K562 (cell line): ENCODE data around the gene GNB5. TPM values are rescaled to one million over a fixed set of nuclear protein-coding genes. Genes with fewer than 3 reads are reported as not detected.

Experiments
- ATAC-seq: fragments of 200-7000 bp; cut with Tn5 transposase; 3 replicates; pipeline ENCODE4 v1.9.1; 2020; ENCODE audit warnings: moderate library complexity
- BruUV-seq: library from RNA; stranded (reverse); fragments of 400-500 nt; replicated peaks from 2 replicates; lab custom pipeline; 2021; lab: Mats Ljungman, UMichigan
- CTCF ChIA-PET: fragments of 300-600 bp; formaldehyde crosslinking; extraction: SDS; loops from one replicate; lab custom pipeline; 2021; ENCODE audit warnings: low intra/inter-chr PET ratio; lab: Yijun Ruan, JAX
- POLR2A ChIA-PET: fragments of 300-600, 350-650 bp; sonication (Branson Sonifier 250); formaldehyde crosslinking; extraction: SDS; loops from one replicate; lab custom pipeline; 2021; ENCODE audit warnings: antibody characterized with exemption, inconsistent platforms; lab: Yijun Ruan, JAX
- DNase-seq, 4 experiments: peaks; one replicate each; pipeline versions ENCODE4 v3.0.0 to v3.0.0-alpha.2; 2011 to 2018; ENCODE audit warnings: low spot score in 3 of 4, mixed read lengths in 3 of 4; ENCODE audit errors: extremely low read depth in 1 of 4
- FAIRE-seq: peaks from 2 replicates; lab custom pipeline; 2011; peaks lifted over from hg19 to GRCh38; lab: Jason Lieb, UNC
- H2AFZ ChIP-seq: 2 replicates; pipeline ENCODE4 v1.6.0; 2011; ENCODE audit warnings: low read depth, low read length, control low read depth, inconsistent platforms
- H3K27ac ChIP-seq: fragments of 200-600 bp; 3 replicates; pipeline ENCODE4 v1.8.0; 2011; ENCODE audit warnings: low read depth, mild to moderate bottlenecking, control low read depth, inconsistent platforms, low read length, moderate library complexity, mixed read lengths; ENCODE audit errors: extremely low read depth
- H3K27me3 ChIP-seq, 2 experiments: fragments of 300-600 bp in 1 of 2; 2 replicates in 1 of 2; 3 replicates in 1 of 2; pipeline versions ENCODE4 v1.6.0 to v1.8.0; 2011; ENCODE audit warnings: inconsistent platforms in 2 of 2, low read length in 2 of 2, mild to moderate bottlenecking in 1 of 2, mixed read lengths in 1 of 2, moderate library complexity in 1 of 2; ENCODE audit not compliant: control insufficient read depth in 2 of 2, insufficient read depth in 2 of 2
- H3K36me3 ChIP-seq: fragments of 300-600 bp; 3 replicates; pipeline ENCODE4 v1.8.0; 2011; ENCODE audit warnings: mild to moderate bottlenecking, low read length, inconsistent platforms; ENCODE audit not compliant: control insufficient read depth, insufficient read depth
- H3K4me1 ChIP-seq, 2 experiments: fragments of 200-600 bp in 1 of 2; replicated peaks in 1 of 2; 2 replicates in 1 of 2; 3 replicates in 1 of 2; pipeline versions ENCODE4 v1.5.1 to v1.8.0; 2011; ENCODE audit warnings: inconsistent platforms in 2 of 2, low read length in 2 of 2, mild to moderate bottlenecking in 1 of 2, mixed read lengths in 1 of 2, moderate library complexity in 1 of 2; ENCODE audit not compliant: control insufficient read depth in 2 of 2, insufficient read depth in 2 of 2
- H3K4me2 ChIP-seq: 2 replicates; pipeline ENCODE4 v1.6.1; 2011; ENCODE audit warnings: low read length, control low read depth, inconsistent platforms, mixed read lengths; ENCODE audit not compliant: insufficient read depth
- H3K4me3 ChIP-seq: fragments of 200-600 bp; sonication (generic), shearing (Covaris generic); 2 replicates; pipeline ENCODE4 v1.5.1; 2016; ENCODE audit warnings: control low read depth, inconsistent platforms
- H3K79me2 ChIP-seq: fragments of 200-600 bp; 3 replicates; pipeline ENCODE4 v1.8.0; 2011; ENCODE audit warnings: low read length, inconsistent platforms; ENCODE audit not compliant: control insufficient read depth, insufficient read depth
- H3K9ac ChIP-seq, 2 experiments: 2 replicates each; pipeline versions ENCODE4 v1.6.0 to v1.6.1; 2011; ENCODE audit warnings: low read depth in 2 of 2, low read length in 2 of 2, control low read depth in 1 of 2, inconsistent platforms in 1 of 2, mild to moderate bottlenecking in 1 of 2, mixed read lengths in 1 of 2; ENCODE audit not compliant: insufficient read depth in 1 of 2
- H3K9me1 ChIP-seq: one replicate; pipeline ENCODE4 v1.6.0; 2011; ENCODE audit warnings: inconsistent platforms, mild to moderate bottlenecking, low read length, moderate library complexity; ENCODE audit not compliant: control insufficient read depth, insufficient read depth
- H3K9me3 ChIP-seq: replicated peaks from 2 replicates; pipeline ENCODE4 v1.5.1; 2011; ENCODE audit warnings: low read depth, low read length, inconsistent platforms; ENCODE audit not compliant: control insufficient read depth, insufficient read depth
- H4K20me1 ChIP-seq: replicated peaks from 2 replicates; pipeline ENCODE4 v1.6.1; 2011; ENCODE audit warnings: low read length, inconsistent platforms, mixed read lengths; ENCODE audit not compliant: control insufficient read depth, insufficient read depth
- CTCF ChIP-seq, 3 experiments: IDR thresholded peaks in 2 of 3; conservative IDR thresholded peaks in 1 of 3; 2 replicates each; pipeline ENCODE4 v1.5.1; 2011 to 2012; ENCODE audit warnings: low read length in 3 of 3, mild to moderate bottlenecking in 3 of 3, control low read depth in 2 of 3, improper control_type of control experiment in 1 of 3, inconsistent platforms in 1 of 3, low read depth in 1 of 3, mixed read lengths in 1 of 3, moderate library complexity in 1 of 3; ENCODE audit not compliant: insufficient read depth in 2 of 3
- KAT7 ChIP-seq: sonication (generic); formaldehyde crosslinking; IDR thresholded peaks from 2 replicates; pipeline ENCODE4 v1.8.0; 2022; ENCODE audit warnings: missing genetic modification reagents, mild to moderate bottlenecking, borderline replicate concordance
- MED1 ChIP-seq: sonication (generic); formaldehyde crosslinking; IDR thresholded peaks from 2 replicates; pipeline ENCODE4 v1.8.1; 2023; ENCODE audit warnings: missing genetic modification reagents, borderline replicate concordance
- NFIX ChIP-seq: fragments of 250-450 bp; sonication (Bioruptor Pico); IDR thresholded peaks from 2 replicates; pipeline ENCODE4 v1.4.0; 2020; ENCODE audit warnings: low read depth, mild to moderate bottlenecking, moderate library complexity
- NONO ChIP-seq, 2 experiments: fragments of 200-400 bp in 1 of 2; fragments of 450-650 bp in 1 of 2; formaldehyde crosslinking in 1 of 2; IDR thresholded peaks; 2 replicates each; pipeline ENCODE4 v1.6.1; 2017; ENCODE audit warnings: low read depth in 2 of 2, mild to moderate bottlenecking in 2 of 2, moderate library complexity in 2 of 2, low read length in 1 of 2
- NR4A1 ChIP-seq, 2 experiments: fragments of 250-450 bp in 1 of 2; fragments of 450-650 bp in 1 of 2; sonication (Bioruptor Pico) in 1 of 2; IDR thresholded peaks; 2 replicates each; pipeline versions ENCODE4 v1.4.0 to v1.6.1; 2016 to 2020; ENCODE audit warnings: mild to moderate bottlenecking in 2 of 2, missing compliant biosample characterization in 1 of 2, missing genetic modification characterization in 1 of 2, moderate library complexity in 1 of 2
- RAD21 ChIP-seq, 2 experiments: fragments of 250-450 bp in 1 of 2; fragments of 450-650 bp in 1 of 2; sonication (Bioruptor Pico) in 1 of 2; formaldehyde crosslinking in 1 of 2; IDR thresholded peaks in 1 of 2; conservative IDR thresholded peaks in 1 of 2; 2 replicates each; pipeline versions ENCODE4 v1.4.0 to v1.8.0; 2020 to 2022; ENCODE audit warnings: mild to moderate bottlenecking in 2 of 2, moderate library complexity in 1 of 2
- SMARCA4 ChIP-seq: fragments of 450-650 bp; IDR thresholded peaks from 2 replicates; pipeline ENCODE4 v1.6.1; 2016
- SMC3 ChIP-seq: conservative IDR thresholded peaks from 2 replicates; pipeline ENCODE4 v1.6.1; 2011; ENCODE audit warnings: low read depth, low read length, improper control_type of control experiment; ENCODE audit not compliant: insufficient read depth
- TRIM28 ChIP-seq: fragments of 450-650 bp; IDR thresholded peaks from 2 replicates; pipeline ENCODE4 v1.6.1; 2017
- ZBTB7A ChIP-seq: IDR thresholded peaks from 2 replicates; pipeline ENCODE4 v1.6.1; 2011; ENCODE audit warnings: low read depth, mild to moderate bottlenecking, low read length, moderate library complexity, borderline replicate concordance; ENCODE audit not compliant: control insufficient read depth
- ZNF212 ChIP-seq: fragments of 450-650 bp; formaldehyde crosslinking; IDR thresholded peaks from 2 replicates; pipeline ENCODE4 v1.4.0; 2020; ENCODE audit warnings: mild to moderate bottlenecking
- ZNF24 ChIP-seq: fragments of 450-650 bp; IDR thresholded peaks from 2 replicates; pipeline ENCODE4 v1.6.1; 2016
- WGBS: fragments of 100-300 bp; shearing (Covaris generic); methylation state at CpG from one replicate; pipeline ENCODE4 v1.1.6; 2016; ENCODE audit warnings: low coverage, mixed read lengths; ENCODE audit not compliant: insufficient coverage; ENCODE audit errors: missing lambda C conversion rate; 5-methylcytosine and 5-hydroxymethylcytosine counted together
- in situ Hi-C: fragments of 300-500 bp; cut with MboI; formaldehyde crosslinking; loops from 4 replicates; pipeline ENCODE4 v1.15.0; 2018; ENCODE audit warnings: inconsistent platforms, mixed read lengths
- intact Hi-C: fragments of 100-400 bp; cut with micrococcal nuclease; formaldehyde crosslinking; loops from 2 replicates; pipeline ENCODE4 v1.14.2; 2022
- polyA plus RNA-seq, 8 experiments: library from polyadenylated mRNA; depleted of rRNA in 4 of 8; stranded (reverse) in 5 of 8; unstranded in 3 of 8; fragments of >200 nt; fragmentation: Nextera tagmentation in 2 of 8; fragmentation: Illumina TruSeq in 1 of 8; extraction: Ambion mirVana in 2 of 8; extraction: Trizol in 1 of 8; gene quantifications; 2 replicates each; pipeline versions ENCODE4 v1.2.1 to v1.2.3, GENCODE V29; 2011 to 2014; ENCODE audit warnings: inconsistent platforms in 1 of 8, missing spikeins in 1 of 8
- total RNA-seq, 7 experiments: library from RNA; depleted of rRNA in 6 of 7; stranded (reverse); fragments of >200 nt in 6 of 7; fragmentation: Illumina TruSeq in 2 of 7; extraction: Trizol in 2 of 7; gene quantifications; 2 replicates each; pipeline versions ENCODE4 v1.2.1 to v1.2.3, GENCODE V29; 2011 to 2021; ENCODE audit warnings: low replicate concordance in 1 of 7
- TF ChIP-seq, protein P1 (sequence below): fragments of 250-450 bp; sonication (Bioruptor Pico); IDR thresholded peaks from 2 replicates; pipeline ENCODE4 v1.9.0; 2021; ENCODE audit warnings: mild to moderate bottlenecking
- TF ChIP-seq, protein P2 (sequence below): sonication (generic); formaldehyde crosslinking; IDR thresholded peaks from 2 replicates; pipeline ENCODE4 v1.8.1; 2023; ENCODE audit warnings: mild to moderate bottlenecking, missing genetic modification reagents

GNB5 gene
- total and polyA plus RNA-seq, 9 of the 15 experiments (the other 6 are each of a cell fraction or from before 2014, with no cell fraction given): 0.11 to 2.1 (median 0.77) TPM

- Histone ChIP-seq H3K9me1 (no peaks in the 10 kb centered on the region), H3K4me2 (no peak overlapping the region; the same call in 1 of the 2 replicates), H3K36me3 (no peaks in the 10 kb centered on the region), H3K27ac (no peak overlapping the region), H3K4me1 (peaks cover 0 to 6% of the 10 kb centered on the region in 2 experiments; a peak in 1 of 5 replicates), H3K9ac (peak overlapping the region in 1 of 2 experiments; percentile 70; a peak in 2 of 4 replicates), H4K20me1 (no peaks in the 10 kb centered on the region), H3K4me3 (no peak overlapping the region), H2AFZ (no peak overlapping the region), H3K79me2 (no peaks in the 10 kb centered on the region), H3K9me3 (no peaks in the 10 kb centered on the region), H3K27me3 (peaks cover 32 to 34% of the 10 kb centered on the region in 2 experiments)
- FAIRE-seq (peak; percentile 55), ATAC-seq (peak; percentile 93), DNase-seq (peak in 3 of 4 experiments; percentile 31 to 52 (median 37))
- POLR2A ChIA-PET: interaction anchor here (0.6 to 0.7 kb wide), 2 partner anchors 15 to 408 kb away, joined by 3 read pairs; no protein-coding TSS in a partner anchor
- WGBS: 3% methylated on average over 19 of the region's 19 CpGs
- in situ Hi-C loops (no loop called here), intact Hi-C loops (loop anchor here (1.0 to 5.0 kb wide), 2 partner anchors 45 to 64 kb away; no protein-coding TSS in a partner anchor)
- no TSS peak for BruUV-seq
- CTCF ChIA-PET: no interaction called here
- TF ChIP-seq TRIM28: no peak
- TF ChIP-seq NFIX: no peak
- TF ChIP-seq NR4A1 (CRISPR knock-in tag; IDR thresholded peaks at IDR 0.05): no peak
- TF ChIP-seq NR4A1 (tag; IDR thresholded peaks at IDR 0.05): no peak
- TF ChIP-seq, protein P1, sequence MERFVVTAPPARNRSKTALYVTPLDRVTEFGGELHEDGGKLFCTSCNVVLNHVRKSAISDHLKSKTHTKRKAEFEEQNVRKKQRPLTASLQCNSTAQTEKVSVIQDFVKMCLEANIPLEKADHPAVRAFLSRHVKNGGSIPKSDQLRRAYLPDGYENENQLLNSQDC: no peak
- TF ChIP-seq, protein P2, sequence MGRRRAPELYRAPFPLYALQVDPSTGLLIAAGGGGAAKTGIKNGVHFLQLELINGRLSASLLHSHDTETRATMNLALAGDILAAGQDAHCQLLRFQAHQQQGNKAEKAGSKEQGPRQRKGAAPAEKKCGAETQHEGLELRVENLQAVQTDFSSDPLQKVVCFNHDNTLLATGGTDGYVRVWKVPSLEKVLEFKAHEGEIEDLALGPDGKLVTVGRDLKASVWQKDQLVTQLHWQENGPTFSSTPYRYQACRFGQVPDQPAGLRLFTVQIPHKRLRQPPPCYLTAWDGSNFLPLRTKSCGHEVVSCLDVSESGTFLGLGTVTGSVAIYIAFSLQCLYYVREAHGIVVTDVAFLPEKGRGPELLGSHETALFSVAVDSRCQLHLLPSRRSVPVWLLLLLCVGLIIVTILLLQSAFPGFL (CRISPR knock-in tag): no peak
- TF ChIP-seq SMC3: 0 out of 2 replicates have a peak, but pooled peaks have one; percentile 24
- no peak for TF ChIP-seq MED1
- no peak for TF ChIP-seq SMARCA4
- TF ChIP-seq CTCF (IDR thresholded peaks at IDR 0.05 in 2 of 3, conservative IDR thresholded peaks at IDR 0.05 in 1 of 3; ENCODE audit: insufficient read depth in 2 of 3, low read depth in 1 of 3, low read length in 3 of 3): peak; percentile 44 to 65 (median 44); a peak in 5 of 6 replicates
- no peak for TF ChIP-seq ZNF212 (CRISPR knock-in tag)
- no peak for TF ChIP-seq KAT7
- peak; percentile 14 to 38; a peak in 3 of 4 replicates for TF ChIP-seq RAD21 (CRISPR knock-in tag; conservative IDR thresholded peaks at IDR 0.05 in 1 of 2, IDR thresholded peaks at IDR 0.05 in 1 of 2)
- TF ChIP-seq NONO (IDR thresholded peaks at IDR 0.05; ENCODE audit: low read depth in 2 of 2, low read length in 1 of 2): no peak
- no peak for TF ChIP-seq ZNF24
- peak; percentile 65 for TF ChIP-seq ZBTB7A
These were observed 27.6 kb downstream of the GNB5 start for GRCh38 chr15:52163321-52164190.
